GM20431 (cell line): ENCODE measurements around the gene CDK5.

ENCODE experiments used
- in situ Hi-C: fragments of 300-500 bp; cut with MseI, MboI; formaldehyde crosslinking; loops from one replicate; pipeline ENCODE4 v1.15.0; 2020; ENCODE audit warnings: low sequenced_read_pairs; ENCODE audit not compliant: unreplicated experiment

Gene CDK5

DNA sequence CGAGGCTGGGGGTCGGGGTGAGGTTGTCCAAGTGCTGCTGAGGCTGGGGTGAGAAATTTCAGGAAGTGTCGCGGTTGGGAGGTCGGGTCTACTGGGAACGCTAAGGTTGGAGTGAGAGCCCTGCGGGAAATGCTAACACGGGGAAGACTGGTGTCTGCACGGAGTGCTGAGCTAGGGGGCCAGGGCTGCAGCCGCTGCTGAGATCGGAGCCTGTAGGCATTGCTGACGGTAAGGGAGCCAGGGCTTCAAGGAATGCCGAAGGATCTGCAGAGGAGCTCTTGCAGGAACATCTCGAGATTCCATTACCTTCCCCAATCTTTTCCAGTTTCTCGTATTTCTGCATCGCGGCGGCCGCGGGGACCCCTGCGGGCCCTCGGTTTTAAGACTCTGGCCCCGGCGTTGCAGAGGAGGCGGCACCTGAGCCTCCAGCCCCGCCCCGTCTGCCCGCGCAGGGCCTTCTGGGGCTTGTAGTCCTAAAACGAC lies at the start of gene CDK5:
Gene CDK5, minus strand, starts transcription at position 392 of the 483 bp plus-strand sequence. Its CDS starts 49 bp downstream, at position 343.
- in situ Hi-C loops, result no loop called here

DNA sequence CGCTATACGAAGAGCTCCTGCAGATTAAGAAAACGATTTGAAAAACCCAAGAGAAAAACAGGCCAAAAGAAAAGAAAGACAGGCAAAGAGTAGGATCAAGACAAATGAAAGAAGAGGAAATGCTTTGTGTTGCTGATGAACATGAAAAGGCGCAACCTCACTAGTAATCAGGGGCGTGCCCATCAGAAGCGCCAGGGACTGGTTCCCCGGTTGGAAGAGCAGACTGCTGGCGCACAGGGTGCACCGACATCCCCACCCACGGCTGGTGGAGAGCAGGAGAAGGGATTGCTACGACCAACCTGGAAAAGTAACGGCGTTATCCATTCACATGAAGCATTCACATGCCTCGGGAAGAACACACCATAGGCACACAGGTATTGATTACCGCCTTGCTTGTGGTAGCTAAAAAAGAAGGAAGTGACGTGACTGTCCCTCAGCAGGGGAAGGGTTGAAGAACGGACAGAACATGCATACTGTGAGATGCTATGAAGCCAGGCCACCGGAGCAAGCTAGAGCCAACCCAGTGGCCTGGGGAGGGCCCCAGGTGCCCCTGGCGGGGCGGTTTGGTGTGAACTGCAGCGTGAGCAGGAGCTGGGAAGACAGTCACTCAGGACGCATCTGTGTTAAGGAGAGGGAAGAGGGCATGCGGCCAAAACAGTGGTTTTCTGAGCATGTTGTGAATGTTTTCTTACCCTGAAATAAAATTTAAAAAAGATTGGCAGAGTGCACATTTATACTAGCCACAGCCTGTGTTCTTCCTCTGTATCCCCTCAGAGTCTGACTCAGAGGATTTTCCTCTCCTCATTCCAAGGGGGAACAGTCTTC lies 46.9 kb upstream of the CDK5 start:
- in situ Hi-C loops, result no loop called here

DNA sequence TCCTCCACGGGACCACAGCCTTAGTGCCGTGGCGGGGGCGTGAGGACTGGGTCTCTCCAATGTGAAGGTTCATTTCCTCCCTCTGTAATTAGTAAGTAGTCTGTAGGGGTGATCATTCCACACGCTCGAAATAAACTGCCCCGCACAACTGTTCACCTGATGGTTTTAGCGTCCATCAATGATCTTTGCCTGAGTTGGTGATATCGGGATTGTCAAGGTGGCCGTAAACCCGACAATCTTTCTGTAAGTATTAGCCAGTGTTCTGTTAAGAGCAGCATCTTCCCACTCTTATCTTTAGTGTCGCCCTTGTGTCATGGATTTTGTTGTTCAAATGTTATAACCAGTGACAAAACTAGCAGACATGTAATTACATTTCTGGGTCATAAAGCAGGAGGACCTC lies 46.3 kb upstream of the CDK5 start:
- in situ Hi-C loops, result no loop called here

- in situ Hi-C loops, result no loop called here
These were observed 45.3 kb upstream of the CDK5 start for GRCh38 chr7:151102991-151103390.

DNA sequence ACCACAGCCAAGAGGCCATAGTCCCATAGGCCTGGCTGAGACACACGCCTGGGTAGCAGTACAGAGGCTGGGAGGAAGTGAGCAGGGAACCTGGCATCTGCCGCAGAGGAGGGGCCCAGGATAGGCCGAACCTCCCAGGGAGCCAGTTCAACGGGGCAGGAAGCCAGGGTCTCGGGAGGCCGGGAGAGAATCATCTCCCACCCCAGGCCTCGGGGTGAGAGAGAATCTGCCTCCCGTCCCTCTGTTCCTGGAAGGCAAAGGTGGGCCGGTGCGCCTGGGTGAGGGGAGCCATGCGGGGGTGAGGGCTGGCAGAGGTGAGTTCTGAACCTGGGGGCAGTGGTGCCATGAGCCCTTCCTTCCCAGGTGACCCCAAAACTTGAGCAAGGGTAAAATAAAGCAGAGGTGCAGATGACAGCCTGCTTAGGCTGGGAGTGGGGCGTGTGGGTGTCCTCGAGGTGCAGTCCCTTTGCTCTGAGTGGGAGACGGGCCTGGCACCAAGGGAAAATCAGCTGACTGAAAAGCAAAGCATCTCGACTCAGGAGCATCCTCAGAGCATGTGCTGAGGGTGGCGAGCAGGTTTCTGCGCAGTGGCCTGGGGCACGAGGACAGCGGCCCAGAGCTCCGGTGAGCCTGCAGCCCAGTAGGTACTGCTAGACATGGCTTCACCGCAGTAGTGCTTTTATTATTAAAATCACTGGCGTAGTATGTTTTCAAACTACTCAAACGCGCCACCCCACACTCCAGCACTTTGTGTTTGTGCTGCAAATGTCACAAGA lies 44.1 kb upstream of the CDK5 start:
- in situ Hi-C loops, result no loop called here

GRCh38 chr7:151100921-151101320 lies 43.2 kb upstream of the CDK5 start:
- in situ Hi-C loops, result no loop called here

- in situ Hi-C loops, result no loop called here
These were observed 42.0 kb upstream of the CDK5 start for GRCh38 chr7:151099486-151100211.

- in situ Hi-C loops, result no loop called here
These were observed 38.3 kb upstream of the CDK5 start for GRCh38 chr7:151095828-151096475.

GRCh38 chr7:151095123-151095797 lies 37.6 kb upstream of the CDK5 start:
- in situ Hi-C loops, result no loop called here

DNA sequence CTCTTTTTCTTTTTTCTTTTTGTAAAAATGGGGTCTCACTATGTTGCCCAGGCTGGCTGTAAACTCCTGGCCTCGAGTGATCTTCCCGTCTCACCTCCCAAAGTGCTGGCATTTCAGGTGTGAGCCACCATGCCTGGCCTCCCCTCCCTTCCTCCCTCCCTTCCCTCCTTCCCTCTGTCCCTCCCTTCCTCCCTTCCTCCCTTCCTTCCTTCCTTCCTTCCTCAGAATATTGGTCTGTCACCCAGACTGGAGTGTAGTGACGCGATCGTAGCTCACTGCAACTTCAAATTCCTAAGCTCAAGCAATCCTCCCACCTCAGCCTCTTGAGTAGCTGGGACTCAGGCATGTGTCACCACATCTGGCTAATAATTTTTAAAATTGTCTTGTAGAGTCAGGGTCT lies 37.0 kb upstream of the CDK5 start:
- in situ Hi-C loops, result no loop called here

DNA sequence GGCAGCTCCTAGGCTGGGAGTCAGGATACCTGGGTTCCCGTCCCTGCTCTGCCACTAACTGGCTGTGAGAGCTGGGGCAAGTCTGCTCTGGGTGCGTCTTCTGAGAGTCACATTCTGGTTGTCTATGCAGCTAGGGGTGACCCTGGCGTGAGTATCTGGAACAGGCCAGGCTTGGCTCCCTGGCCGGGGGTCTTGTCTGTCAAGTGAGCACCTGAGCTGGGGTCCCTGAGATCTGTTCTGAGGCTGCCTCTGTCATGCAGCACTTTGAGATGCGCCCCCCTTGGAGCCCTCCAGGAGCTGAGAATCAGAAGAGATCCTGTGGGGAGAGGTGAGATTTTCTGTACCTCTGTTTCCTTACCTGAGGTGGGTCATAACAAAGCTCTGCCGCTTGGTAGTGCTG lies 36.1 kb upstream of the CDK5 start:
- in situ Hi-C loops, result no loop called here

DNA sequence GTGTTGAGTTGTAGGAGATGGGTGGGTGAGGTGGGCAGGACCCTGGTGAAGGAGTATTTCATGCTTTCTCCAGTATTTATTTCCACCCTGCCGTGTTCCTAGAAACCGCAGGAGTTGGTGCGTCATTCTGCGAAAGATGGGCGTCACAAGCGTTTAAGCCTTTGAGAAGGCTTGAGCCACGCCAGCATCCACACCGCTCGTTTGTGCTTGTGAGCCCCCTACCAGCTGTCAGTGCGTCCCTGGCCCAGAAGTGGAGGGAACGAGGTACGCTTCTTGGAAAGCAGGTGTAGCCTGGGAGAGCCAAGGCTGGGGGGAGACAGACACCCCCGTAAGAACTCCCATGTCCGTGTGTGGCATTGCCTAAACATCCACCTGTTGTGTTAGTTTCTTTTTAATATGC lies 34.3 kb upstream of the CDK5 start:
- in situ Hi-C loops, result no loop called here

DNA sequence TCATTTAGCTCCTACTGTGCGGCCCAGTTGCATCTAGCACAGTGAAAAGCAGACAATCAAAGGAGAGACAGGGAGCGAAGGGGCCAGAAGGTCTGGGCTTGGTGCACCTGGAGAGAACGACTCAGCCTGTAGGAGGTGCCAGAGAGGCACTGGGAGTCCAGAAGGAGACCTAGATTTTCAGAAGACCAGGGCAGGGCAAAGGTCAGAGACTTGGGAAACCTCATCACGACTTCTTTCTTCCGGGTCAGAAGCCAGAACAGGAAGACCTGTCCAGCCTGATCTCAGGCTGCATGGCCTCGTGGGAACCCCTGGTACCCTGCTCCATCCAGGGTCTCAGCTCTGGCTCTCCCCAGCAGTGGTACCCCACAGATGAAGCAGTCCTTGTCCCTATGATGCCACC lies 33.7 kb upstream of the CDK5 start:
- in situ Hi-C loops, result no loop called here

DNA sequence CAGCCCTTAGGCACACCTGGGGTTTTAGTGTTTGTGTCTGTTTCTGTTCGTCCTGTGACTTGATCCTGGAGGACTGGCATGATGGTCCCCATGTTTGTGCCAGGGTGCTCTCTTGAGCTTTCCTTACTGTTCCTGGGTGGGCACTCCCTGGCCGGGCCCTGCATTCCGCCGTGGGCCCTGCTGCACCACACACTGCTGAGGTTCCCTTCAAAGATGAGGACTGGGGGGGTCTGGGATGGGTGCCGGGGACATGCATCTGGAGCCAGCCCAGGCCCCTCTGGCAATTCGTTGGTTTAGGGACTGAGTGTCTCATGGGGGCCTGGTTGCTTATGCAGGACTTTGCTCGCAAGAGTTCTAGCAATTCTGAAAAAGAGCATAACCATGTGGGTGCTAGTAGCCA lies 33.3 kb upstream of the CDK5 start:
- in situ Hi-C loops, result no loop called here

GRCh38 chr7:151089893-151090730 lies 32.4 kb upstream of the CDK5 start:
- in situ Hi-C loops, result no loop called here

- in situ Hi-C loops, result no loop called here
These were observed 31.4 kb upstream of the CDK5 start for GRCh38 chr7:151088856-151089699.

- in situ Hi-C loops, result no loop called here
These were observed 30.5 kb upstream of the CDK5 start for GRCh38 chr7:151088019-151088855.
